GM12878 (cell line): Measurements from ENCODE around the gene ZNF785. TPM values are rescaled to one million over a fixed set of nuclear protein-coding genes. Genes with fewer than 3 reads are reported as not detected.

Experiments used
- ATAC-seq: fragments of 200-7000 bp; cut with Tn5 transposase; 3 replicates; pipeline ENCODE4 v1.9.1; 2020; ENCODE audit warnings: mild to moderate bottlenecking, moderate library complexity
- BruUV-seq: library from RNA; stranded (reverse); fragments of 400-500 nt; replicated peaks from 2 replicates; lab custom pipeline; 2021; lab: Mats Ljungman, UMichigan
- CTCF ChIA-PET: fragments of 300-600 bp; sonication (Branson Sonifier 250); formaldehyde crosslinking; extraction: SDS; loops from one replicate; lab custom pipeline; 2021; ENCODE audit warnings: inconsistent platforms; lab: Yijun Ruan, JAX
- POLR2A ChIA-PET: fragments of 350-600 bp; formaldehyde crosslinking; extraction: SDS; loops from one replicate; lab custom pipeline; 2021; ENCODE audit warnings: inconsistent platforms; lab: Charles Lee
- RAD21 ChIA-PET: fragments of 300-600 bp; sonication (Branson Sonifier 250); formaldehyde crosslinking; loops from one replicate; lab custom pipeline; 2023; ENCODE audit warnings: antibody characterized with exemption; ENCODE audit not compliant: unreplicated experiment; lab: Charles Lee
- SMC1A ChIA-PET: fragments of 300-600 bp; sonication (Branson Sonifier 250); formaldehyde crosslinking; loops from one replicate; lab custom pipeline; 2023; ENCODE audit not compliant: unreplicated experiment, uncharacterized antibody; lab: Charles Lee
- DNase-seq: peaks from one replicate; pipeline ENCODE4 v3.0.0-alpha.2; 2011; ENCODE audit warnings: low read depth, low spot score
- FAIRE-seq: peaks from 3 replicates; lab custom pipeline; 2011; peaks lifted over from hg19 to GRCh38; lab: Jason Lieb, UNC
- H2AFZ ChIP-seq: 2 replicates; pipeline ENCODE4 v1.6.0; 2011; ENCODE audit warnings: low read depth, low read length, control low read depth; ENCODE audit not compliant: control insufficient read depth
- H3K27ac ChIP-seq: 2 replicates; pipeline ENCODE4 v1.5.1; 2011; ENCODE audit warnings: control low read depth; ENCODE audit not compliant: control insufficient read depth, insufficient read depth
- H3K27me3 ChIP-seq, 2 experiments: replicated peaks in 1 of 2; 2 replicates each; pipeline versions ENCODE4 v1.6.0 to v1.6.1; 2011; ENCODE audit warnings: low read length in 1 of 2; ENCODE audit not compliant: control insufficient read depth in 2 of 2, insufficient read depth in 2 of 2
- H3K36me3 ChIP-seq, 2 experiments: 2 replicates each; pipeline ENCODE4 v1.5.1; 2011; ENCODE audit warnings: low read length in 1 of 2; ENCODE audit not compliant: control insufficient read depth in 2 of 2, insufficient read depth in 2 of 2
- H3K4me1 ChIP-seq: 2 replicates; pipeline ENCODE4 v1.6.1; 2011; ENCODE audit warnings: mild to moderate bottlenecking, low read length, moderate library complexity, mixed read lengths; ENCODE audit not compliant: control insufficient read depth, insufficient read depth
- H3K4me2 ChIP-seq: 2 replicates; pipeline ENCODE4 v1.6.0; 2011; ENCODE audit warnings: control low read depth; ENCODE audit not compliant: control insufficient read depth, insufficient read depth
- H3K4me3 ChIP-seq: fragments of 200-600 bp; sonication (generic); 2 replicates; pipeline ENCODE4 v1.5.1; 2016
- H3K79me2 ChIP-seq: 2 replicates; pipeline ENCODE4 v1.6.0; 2011; ENCODE audit warnings: low read length; ENCODE audit not compliant: control insufficient read depth, insufficient read depth
- H3K9ac ChIP-seq: 2 replicates; pipeline ENCODE4 v1.8.0; 2011; ENCODE audit warnings: low read length, control low read depth, mixed read lengths; ENCODE audit not compliant: control insufficient read depth, insufficient read depth
- H3K9me3 ChIP-seq: replicated peaks from 3 replicates; pipeline ENCODE4 v1.5.1; 2011; ENCODE audit warnings: mild to moderate bottlenecking, low read length; ENCODE audit not compliant: control insufficient read depth, insufficient read depth
- H4K20me1 ChIP-seq: 2 replicates; pipeline ENCODE4 v1.6.0; 2011; ENCODE audit not compliant: control insufficient read depth, insufficient read depth
- MTA3 ChIP-seq: IDR thresholded peaks from 2 replicates; pipeline ENCODE4 v1.6.1; 2012; ENCODE audit warnings: low read length, inconsistent platforms, borderline replicate concordance
- NKRF ChIP-seq: fragments of 450-650 bp; conservative IDR thresholded peaks from 2 replicates; pipeline ENCODE4 v1.6.1; 2017; ENCODE audit warnings: mild to moderate bottlenecking, moderate library complexity
- REST ChIP-seq: IDR thresholded peaks from 2 replicates; pipeline ENCODE4 v1.6.1; 2012; ENCODE audit warnings: mild to moderate bottlenecking, low read depth, low read length
- RFX5 ChIP-seq: IDR thresholded peaks from 2 replicates; pipeline ENCODE4 v1.6.1; 2011; ENCODE audit warnings: low read depth, low read length, improper control_type of control experiment
- SIN3A ChIP-seq: IDR thresholded peaks from 2 replicates; pipeline ENCODE4 v1.6.1; 2012; ENCODE audit warnings: low read depth, low read length, improper control_type of control experiment
- SMAD1 ChIP-seq: fragments of 450-650 bp; IDR thresholded peaks from 2 replicates; pipeline ENCODE4 v1.6.1; 2018; ENCODE audit warnings: mild to moderate bottlenecking, low read depth; ENCODE audit not compliant: partially characterized antibody
- WGBS: methylation state at CpG from one replicate; pipeline ENCODE4 v1.1.6; 2016; ENCODE audit warnings: low lambda C conversion rate; ENCODE audit not compliant: insufficient replicate concordance, insufficient coverage; ENCODE audit errors: missing lambda C conversion rate; 5-methylcytosine and 5-hydroxymethylcytosine counted together
- in situ Hi-C: fragments of 300-500 bp; cut with MboI; formaldehyde crosslinking; loops from 9 replicates; pipeline ENCODE4 v1.14.3; 2018; ENCODE audit warnings: mixed read lengths
- intact Hi-C: fragments of 100-400 bp; cut with micrococcal nuclease; formaldehyde crosslinking; loops from one replicate; pipeline ENCODE4 v1.14.2; 2022; ENCODE audit not compliant: unreplicated experiment
- polyA plus RNA-seq, 11 experiments: library from polyadenylated mRNA; depleted of rRNA in 4 of 11; unstranded in 6 of 11; stranded (reverse) in 5 of 11; fragments of >200 nt; fragmentation: Nextera tagmentation in 4 of 11; fragmentation: Illumina TruSeq in 1 of 11; extraction: Ambion mirVana in 4 of 11; extraction: Trizol in 1 of 11; gene quantifications; 1 replicate in 1 of 11; 2 replicates in 10 of 11; pipeline versions ENCODE4 v1.2.1 to v1.2.3, GENCODE V29; 2011 to 2016; ENCODE audit warnings: inconsistent platforms in 2 of 11, missing spikeins in 2 of 11, low read depth in 1 of 11
- total RNA-seq, 4 experiments: library from RNA; depleted of rRNA in 3 of 4; stranded (reverse); fragments of >200 nt in 3 of 4; fragmentation: Illumina TruSeq in 1 of 4; extraction: Trizol in 1 of 4; gene quantifications; 2 replicates each; pipeline versions ENCODE4 v1.2.1 to v1.2.3, GENCODE V29; 2013 to 2021
- TF ChIP-seq, protein P1 (sequence below): IDR thresholded peaks from 2 replicates; pipeline ENCODE4 v1.6.1; 2012; ENCODE audit warnings: low read depth, low read length, improper control_type of control experiment

The ZNF785 gene
- total and polyA plus RNA-seq, 10 of the 15 experiments (the other 5 are each of a cell fraction or from before 2014, with no cell fraction given) = 0.87 to 11.5 (median 7.5) TPM

- TF ChIP-seq NKRF = no peak
- TF ChIP-seq MTA3 = no peak
These were observed 19.5 kb downstream of the ZNF785 start (continued) for GRCh38 chr16:30565984-30566383.

- intact Hi-C loops (no loop called here), in situ Hi-C loops (no loop called here)
- no peak for ATAC-seq
- no peaks in the 10 kb centered on the region for H4K20me1 ChIP-seq
- 69% methylated on average over 5 of the region's 7 CpGs for WGBS
- SMC1A ChIA-PET = interaction anchor here (1.0 to 1.4 kb wide), 3 partner anchors 11 to 422 kb away, joined by 3 to 4 read pairs (median 3); no protein-coding TSS in a partner anchor
- no peak overlapping the region for H3K4me2 ChIP-seq
- RAD21 ChIA-PET = interaction anchor here (1.2 to 4.4 kb wide), 3 partner anchors 8 to 135 kb away, joined by 3 to 22 read pairs (median 17); partner anchors contain the start of genes DCTPP1 and ZNF747
- peaks cover 2% of the 10 kb centered on the region for H3K79me2 ChIP-seq
- H3K4me1 ChIP-seq = peaks cover 27% of the 10 kb centered on the region
- H3K4me3 ChIP-seq = no peak overlapping the region
- H3K27ac ChIP-seq = no peak overlapping the region
- no TSS peak for BruUV-seq
- POLR2A ChIA-PET = interaction anchor here (0.7 to 1.6 kb wide), 6 partner anchors 8 to 114 kb away, joined by 3 to 4 read pairs (median 3); partner anchors contain the start of gene ZNF689
- no peak for DNase-seq
- CTCF ChIA-PET = interaction anchor here (0.8 to 2.6 kb wide), 6 partner anchors 21 to 136 kb away, joined by 3 to 8 read pairs (median 4); partner anchors contain the start of gene DCTPP1
- H3K36me3 ChIP-seq = no peaks in the 10 kb centered on the region; a peak in 2 of 4 replicates
- no peaks in the 10 kb centered on the region for H3K27me3 ChIP-seq
- H2AFZ ChIP-seq = no peak overlapping the region
- H3K9ac ChIP-seq = no peak overlapping the region
- TF ChIP-seq, protein P1, sequence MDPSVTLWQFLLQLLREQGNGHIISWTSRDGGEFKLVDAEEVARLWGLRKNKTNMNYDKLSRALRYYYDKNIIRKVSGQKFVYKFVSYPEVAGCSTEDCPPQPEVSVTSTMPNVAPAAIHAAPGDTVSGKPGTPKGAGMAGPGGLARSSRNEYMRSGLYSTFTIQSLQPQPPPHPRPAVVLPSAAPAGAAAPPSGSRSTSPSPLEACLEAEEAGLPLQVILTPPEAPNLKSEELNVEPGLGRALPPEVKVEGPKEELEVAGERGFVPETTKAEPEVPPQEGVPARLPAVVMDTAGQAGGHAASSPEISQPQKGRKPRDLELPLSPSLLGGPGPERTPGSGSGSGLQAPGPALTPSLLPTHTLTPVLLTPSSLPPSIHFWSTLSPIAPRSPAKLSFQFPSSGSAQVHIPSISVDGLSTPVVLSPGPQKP = no peak
- TF ChIP-seq REST = no peak
- no peak for TF ChIP-seq SMAD1
- no peak for TF ChIP-seq RFX5
- TF ChIP-seq SIN3A = no peak
- H3K9me3 ChIP-seq = no peaks in the 10 kb centered on the region
- FAIRE-seq = no peak
These were observed 20.0 kb downstream of the ZNF785 start for GRCh38 chr16:30565526-30565925.
